HepG2 (cell line): ENCODE results near the gene KRTAP10-2. TPM values are rescaled to one million over a fixed set of nuclear protein-coding genes. Genes with fewer than 3 reads are reported as not detected.

ENCODE experiments used
- ARNT2 ChIP-seq: sonication (generic); formaldehyde crosslinking; IDR thresholded peaks from 2 replicates; pipeline ENCODE4 v1.8.0; 2022; ENCODE audit warnings: mild to moderate bottlenecking, low read depth, missing genetic modification reagents, moderate library complexity
- BHLHE40 ChIP-seq: IDR thresholded peaks from 2 replicates; pipeline ENCODE4 v1.6.1; 2011; ENCODE audit warnings: low read length, improper control_type of control experiment
- CREB3 ChIP-seq: sonication (generic); formaldehyde crosslinking; IDR thresholded peaks from 2 replicates; pipeline ENCODE4 v1.5.0; 2020; ENCODE audit warnings: missing genetic modification reagents
- DR1 ChIP-seq: sonication (generic); formaldehyde crosslinking; IDR thresholded peaks from 2 replicates; pipeline ENCODE4 v1.8.0; 2021; ENCODE audit warnings: mild to moderate bottlenecking, missing genetic modification reagents, inconsistent platforms
- EHMT2 ChIP-seq: fragments of 200-600 bp; sonication (generic); IDR thresholded peaks from 2 replicates; pipeline ENCODE4 v1.7.0; 2017; ENCODE audit warnings: antibody characterized with exemption, low read depth, low read length, borderline replicate concordance
- FLYWCH1 ChIP-seq: sonication (generic); formaldehyde crosslinking; IDR thresholded peaks from 2 replicates; pipeline ENCODE4 v1.8.1; 2023; ENCODE audit warnings: mild to moderate bottlenecking, missing genetic modification reagents
- KDM5B ChIP-seq: sonication (generic); formaldehyde crosslinking; IDR thresholded peaks from 2 replicates; pipeline ENCODE4 v1.4.0; 2020; ENCODE audit warnings: missing genetic modification reagents, mild to moderate bottlenecking, borderline replicate concordance
- KLF9 ChIP-seq: IDR thresholded peaks from 2 replicates; pipeline ENCODE4 v1.6.1; 2016; ENCODE audit warnings: low read depth
- NFATC3 ChIP-seq: sonication (generic); formaldehyde crosslinking; IDR thresholded peaks from 2 replicates; pipeline ENCODE4 v1.5.1; 2020; ENCODE audit warnings: mild to moderate bottlenecking, missing genetic modification reagents
- NFE2 ChIP-seq: sonication (generic); formaldehyde crosslinking; IDR thresholded peaks from 2 replicates; pipeline ENCODE4 v1.4.0; 2020; ENCODE audit warnings: missing genetic modification reagents
- NR2F1 ChIP-seq, 2 experiments: fragments of 450-650 bp in 1 of 2; formaldehyde crosslinking in 1 of 2; IDR thresholded peaks; 2 replicates each; pipeline versions ENCODE4 v1.5.0 to v1.6.1; 2016 to 2020; ENCODE audit warnings: mild to moderate bottlenecking in 1 of 2, missing compliant biosample characterization in 1 of 2, missing genetic modification reagents in 1 of 2, moderate library complexity in 1 of 2
- PHF5A ChIP-seq: IDR thresholded peaks from one replicate; pipeline ENCODE4 v1.6.1; 2018; ENCODE audit warnings: low read depth, missing genetic modification reagents; ENCODE audit not compliant: unreplicated experiment
- PLRG1 ChIP-seq: fragments of 450-650 bp; conservative IDR thresholded peaks from 2 replicates; pipeline ENCODE4 v1.6.1; 2016
- SMARCE1 ChIP-seq: fragments of 450-650 bp; IDR thresholded peaks from 2 replicates; pipeline ENCODE4 v1.6.1; 2017; ENCODE audit warnings: borderline replicate concordance
- ZFP36L1 ChIP-seq: sonication (generic); formaldehyde crosslinking; IDR thresholded peaks from 2 replicates; pipeline ENCODE4 v1.8.0; 2022; ENCODE audit warnings: mild to moderate bottlenecking, missing genetic modification reagents, moderate library complexity
- ZKSCAN8 ChIP-seq: IDR thresholded peaks from 2 replicates; pipeline ENCODE4 v1.6.1; 2016; ENCODE audit warnings: borderline replicate concordance, missing genetic modification reagents, missing compliant biosample characterization
- ZNF160 ChIP-seq: sonication (generic); formaldehyde crosslinking; IDR thresholded peaks from 2 replicates; pipeline ENCODE4 v1.8.0; 2022; ENCODE audit warnings: mild to moderate bottlenecking, inconsistent platforms, missing genetic modification reagents
- ZNF232 ChIP-seq: sonication (generic); formaldehyde crosslinking; IDR thresholded peaks from 2 replicates; pipeline ENCODE4 v1.4.0; 2020; ENCODE audit warnings: missing genetic modification reagents, borderline replicate concordance
- ZNF468 ChIP-seq: sonication (generic); formaldehyde crosslinking; IDR thresholded peaks from 2 replicates; pipeline ENCODE4 v1.8.0; 2022; ENCODE audit warnings: mild to moderate bottlenecking, moderate library complexity, missing genetic modification reagents
- ZNF503 ChIP-seq: sonication (generic); formaldehyde crosslinking; IDR thresholded peaks from 2 replicates; pipeline ENCODE4 v1.4.0; 2020; ENCODE audit warnings: missing genetic modification reagents
- ZNF556 ChIP-seq: sonication (generic); formaldehyde crosslinking; IDR thresholded peaks from 2 replicates; pipeline ENCODE4 v1.4.0; 2020; ENCODE audit warnings: mild to moderate bottlenecking, missing genetic modification reagents, borderline replicate concordance
- ZNF761 ChIP-seq: sonication (generic); formaldehyde crosslinking; conservative IDR thresholded peaks from 2 replicates; pipeline ENCODE4 v1.4.0; 2020; ENCODE audit warnings: mild to moderate bottlenecking, missing genetic modification reagents
- ZNF776 ChIP-seq: sonication (generic); formaldehyde crosslinking; IDR thresholded peaks from 2 replicates; pipeline ENCODE4 v1.4.0; 2020; ENCODE audit warnings: mild to moderate bottlenecking, missing genetic modification reagents
- ZNF780A ChIP-seq: sonication (generic); formaldehyde crosslinking; IDR thresholded peaks from 2 replicates; pipeline ENCODE4 v1.8.0; 2022; ENCODE audit warnings: mild to moderate bottlenecking, missing genetic modification reagents, moderate library complexity
- polyA plus RNA-seq, 8 experiments: library from polyadenylated mRNA; depleted of rRNA in 3 of 8; stranded (reverse) in 7 of 8; unstranded in 1 of 8; fragments of >200 nt; fragmentation: Illumina TruSeq in 4 of 8; extraction: Trizol in 4 of 8; gene quantifications; 2 replicates each; pipeline versions ENCODE4 v1.2.1 to v1.2.3, GENCODE V29; 2011 to 2016; ENCODE audit warnings: low read depth in 4 of 8, missing spikeins in 1 of 8, mixed read lengths in 1 of 8; ENCODE audit not compliant: insufficient read depth in 1 of 8
- total RNA-seq, 5 experiments: library from RNA; depleted of rRNA; stranded (reverse); fragments of >200 nt; fragmentation: Illumina TruSeq; extraction: Trizol; gene quantifications; 2 replicates each; pipeline ENCODE4 v1.2.3, GENCODE V29; 2016; ENCODE audit warnings: low read depth in 1 of 5
- TF ChIP-seq, protein P1 (sequence below): IDR thresholded peaks from 2 replicates; pipeline ENCODE4 v1.6.1; 2016; ENCODE audit warnings: missing genetic modification reagents, missing compliant biosample characterization
- TF ChIP-seq, protein P2 (sequence below): IDR thresholded peaks from 2 replicates; pipeline ENCODE4 v1.6.1; 2016; ENCODE audit warnings: missing biosample characterization, missing genetic modification reagents, low read depth

Gene KRTAP10-2
- total and polyA plus RNA-seq, 2 of the 13 experiments (the other 11 are each of a cell fraction or from before 2014, with no cell fraction given) = not detected

DNA sequence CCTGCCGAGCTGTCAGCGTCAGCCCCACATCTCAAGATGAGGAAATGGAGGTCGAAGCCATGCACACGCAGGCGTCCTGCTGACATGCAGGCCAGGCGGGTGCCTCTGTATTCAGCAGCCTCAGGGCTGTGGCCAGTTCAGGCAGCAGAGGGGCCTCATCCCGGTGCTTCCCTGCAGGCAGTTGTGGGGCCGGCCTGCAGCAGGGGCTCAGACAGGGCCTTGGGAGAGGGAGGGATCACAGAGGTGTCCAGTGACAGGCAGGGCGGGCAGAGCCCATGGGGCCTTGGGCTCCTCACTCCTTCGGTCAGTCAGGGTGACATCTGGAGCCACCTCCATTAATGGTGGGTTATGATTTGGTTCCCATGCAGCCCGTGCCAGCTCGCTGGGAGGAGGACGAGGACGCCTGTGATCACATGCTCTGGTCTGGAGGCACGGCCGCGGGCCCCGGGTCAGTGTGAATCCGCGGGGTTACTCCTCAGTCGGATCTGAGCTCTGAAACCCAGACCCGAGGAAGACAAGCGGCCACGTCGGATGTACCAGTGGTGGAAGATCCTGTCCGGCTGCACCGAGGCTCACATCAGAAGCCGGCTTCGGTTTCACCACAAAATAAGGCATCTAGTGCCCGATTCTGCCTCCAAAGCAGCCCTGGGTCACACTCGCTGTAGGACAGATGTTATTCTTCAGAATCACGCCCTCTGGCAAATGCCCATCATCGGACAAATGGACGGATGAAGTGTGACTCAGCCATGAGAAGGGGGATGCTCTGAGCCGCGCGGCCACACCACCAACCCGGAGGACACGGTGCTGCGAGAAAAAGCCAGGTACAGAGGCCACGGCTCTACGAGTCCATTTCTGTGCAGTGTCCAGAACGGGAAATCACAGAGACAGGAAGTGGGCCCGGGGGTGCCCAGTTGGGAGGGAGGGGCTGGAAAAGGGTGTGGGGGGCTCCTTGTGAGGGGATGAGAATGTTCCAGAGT is 44.7 kb downstream of the KRTAP10-2 start (continued):
- TF ChIP-seq NR2F1 (CRISPR knock-in tag; IDR thresholded peaks at IDR 0.05) = no peak
- TF ChIP-seq ZNF780A = no peak
- TF ChIP-seq ZNF468 = no peak
- peak; percentile 57; the same call in 1 of the 2 replicates for TF ChIP-seq ZNF503
- TF ChIP-seq DR1 (CRISPR knock-in tag) = peak; percentile 70
- TF ChIP-seq NFE2 (CRISPR knock-in tag) = no peak
- TF ChIP-seq PHF5A (CRISPR knock-in tag) = no peak
- no peak for TF ChIP-seq ZFP36L1
- no peak for TF ChIP-seq ZKSCAN8 (CRISPR knock-in tag)
- TF ChIP-seq ZNF556 = no peak; the same call in 1 of the 2 replicates
- TF ChIP-seq FLYWCH1 = no peak
- TF ChIP-seq ZNF232 (CRISPR knock-in tag) = peak; percentile 43; the same call in 1 of the 2 replicates
- TF ChIP-seq NFATC3 (CRISPR knock-in tag) = no peak
- no peak for TF ChIP-seq ARNT2 (CRISPR knock-in tag)
- TF ChIP-seq, protein P1, sequence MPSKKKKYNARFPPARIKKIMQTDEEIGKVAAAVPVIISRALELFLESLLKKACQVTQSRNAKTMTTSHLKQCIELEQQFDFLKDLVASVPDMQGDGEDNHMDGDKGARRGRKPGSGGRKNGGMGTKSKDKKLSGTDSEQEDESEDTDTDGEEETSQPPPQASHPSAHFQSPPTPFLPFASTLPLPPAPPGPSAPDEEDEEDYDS = no peak
- no peak for TF ChIP-seq BHLHE40
- no peak for TF ChIP-seq KLF9 (CRISPR knock-in tag)
- no peak for TF ChIP-seq EHMT2
- TF ChIP-seq ZNF761 = no peak; the same call in 1 of the 2 replicates
- TF ChIP-seq, protein P2, sequence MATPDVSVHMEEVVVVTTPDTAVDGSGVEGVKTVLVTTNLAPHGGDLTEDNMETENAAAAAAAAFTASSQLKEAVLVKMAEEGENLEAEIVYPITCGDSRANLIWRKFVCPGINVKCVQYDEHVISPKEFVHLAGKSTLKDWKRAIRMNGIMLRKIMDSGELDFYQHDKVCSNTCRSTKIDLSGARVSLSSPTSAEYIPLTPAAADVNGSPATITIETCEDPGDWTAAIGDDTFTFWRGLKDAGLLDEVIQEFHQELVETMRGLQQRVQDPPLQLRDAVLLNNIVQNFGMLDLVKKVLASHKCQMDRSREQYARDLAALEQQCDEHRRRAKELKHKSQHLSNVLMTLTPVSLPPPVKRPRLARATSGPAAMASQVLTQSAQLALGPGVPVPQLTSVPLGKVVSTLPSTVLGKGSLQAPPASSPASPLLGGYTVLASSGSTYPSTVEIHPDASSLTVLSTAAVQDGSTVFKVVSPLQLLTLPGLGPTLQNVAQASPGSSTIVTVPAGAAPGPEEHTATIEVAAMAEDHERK = no peak
- no peak for TF ChIP-seq PLRG1
- no peak for TF ChIP-seq CREB3 (CRISPR knock-in tag)
- TF ChIP-seq SMARCE1 = no peak
- TF ChIP-seq ZNF160 (CRISPR knock-in tag) = 0 out of 2 replicates have a peak, but pooled peaks have one; percentile 35
- TF ChIP-seq ZNF776 (CRISPR knock-in tag) = no peak
- peak; percentile 69; the same call in 1 of the 2 replicates for TF ChIP-seq KDM5B
